Fibroblast of lung (primary cell): ENCODE results near the gene HIVEP3.

Source experiments
- EZH2 ChIP-seq: IDR thresholded peaks from 2 replicates; pipeline ENCODE4 v1.5.1; 2012; ENCODE audit warnings: low read length, control low read depth, mild to moderate bottlenecking; ENCODE audit errors: missing control alignments
- TF ChIP-seq, protein P1 (sequence below), 2 donors: IDR thresholded peaks in 1 of 2; conservative IDR thresholded peaks in 1 of 2; 1 replicate in 1 of 2; 2 replicates in 1 of 2; pipeline ENCODE4 v1.5.1; 2011 to 2012; ENCODE audit warnings: low read length in 2 of 2, control low read depth in 1 of 2, inconsistent platforms in 1 of 2, low read depth in 1 of 2, mild to moderate bottlenecking in 1 of 2

DNA sequence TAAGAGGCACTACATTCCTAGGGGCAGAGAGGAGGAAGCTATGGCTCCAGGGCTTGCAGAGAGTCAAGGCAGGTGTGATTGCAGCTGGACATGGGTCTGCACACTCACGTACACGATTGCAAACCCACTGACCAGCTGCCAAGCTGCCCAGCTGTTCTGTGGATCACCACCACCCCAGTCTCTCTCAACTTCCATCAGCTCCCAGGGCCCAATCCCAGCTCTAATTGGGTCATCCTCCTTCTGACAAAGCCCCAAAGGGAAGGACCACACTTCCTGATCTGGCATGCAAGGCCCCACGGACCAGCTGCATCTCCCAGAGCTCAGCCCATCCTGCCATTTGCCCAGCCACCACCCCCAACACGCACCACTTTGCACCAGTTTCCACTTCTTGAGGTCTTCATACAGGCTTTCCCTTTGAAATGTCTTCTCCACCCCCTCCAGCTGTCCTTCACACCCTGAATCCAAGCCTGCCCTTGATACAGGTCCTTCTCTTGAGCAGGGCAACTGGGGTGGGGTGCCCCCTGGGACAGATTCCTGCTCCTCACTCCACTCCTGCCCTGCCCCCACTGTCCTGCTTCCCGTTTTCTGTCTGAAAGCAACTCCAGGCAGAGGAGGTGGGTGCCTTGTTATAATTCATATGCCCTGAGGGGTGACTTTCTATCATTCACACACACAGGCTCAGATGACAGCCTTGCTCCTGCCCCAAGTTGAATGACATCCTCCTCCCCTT is 254.9 kb downstream of the HIVEP3 start:
- TF ChIP-seq, protein P1, sequence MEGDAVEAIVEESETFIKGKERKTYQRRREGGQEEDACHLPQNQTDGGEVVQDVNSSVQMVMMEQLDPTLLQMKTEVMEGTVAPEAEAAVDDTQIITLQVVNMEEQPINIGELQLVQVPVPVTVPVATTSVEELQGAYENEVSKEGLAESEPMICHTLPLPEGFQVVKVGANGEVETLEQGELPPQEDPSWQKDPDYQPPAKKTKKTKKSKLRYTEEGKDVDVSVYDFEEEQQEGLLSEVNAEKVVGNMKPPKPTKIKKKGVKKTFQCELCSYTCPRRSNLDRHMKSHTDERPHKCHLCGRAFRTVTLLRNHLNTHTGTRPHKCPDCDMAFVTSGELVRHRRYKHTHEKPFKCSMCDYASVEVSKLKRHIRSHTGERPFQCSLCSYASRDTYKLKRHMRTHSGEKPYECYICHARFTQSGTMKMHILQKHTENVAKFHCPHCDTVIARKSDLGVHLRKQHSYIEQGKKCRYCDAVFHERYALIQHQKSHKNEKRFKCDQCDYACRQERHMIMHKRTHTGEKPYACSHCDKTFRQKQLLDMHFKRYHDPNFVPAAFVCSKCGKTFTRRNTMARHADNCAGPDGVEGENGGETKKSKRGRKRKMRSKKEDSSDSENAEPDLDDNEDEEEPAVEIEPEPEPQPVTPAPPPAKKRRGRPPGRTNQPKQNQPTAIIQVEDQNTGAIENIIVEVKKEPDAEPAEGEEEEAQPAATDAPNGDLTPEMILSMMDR (conservative IDR thresholded peaks at IDR 0.05 in 1 of 2, IDR thresholded peaks at IDR 0.05 in 1 of 2; ENCODE audit: low read depth in 1 of 2, low read length in 2 of 2), result no peak
- TF ChIP-seq EZH2, result no peak
